Hepatocyte (in vitro differentiated cells): ENCODE results near the gene SLC39A11. TPM values are rescaled to one million over a fixed set of nuclear protein-coding genes. Genes with fewer than 3 reads are reported as not detected.

Source experiments
- DNase-seq: peaks from one replicate; pipeline ENCODE4 v3.0.0-alpha.2; 2016; ENCODE audit warnings: low spot score
- H2AFZ ChIP-seq: fragments of 200-600 bp; sonication (generic); 2 replicates; pipeline ENCODE4 v1.6.0; 2016; ENCODE audit warnings: antibody characterized with exemption, mild to moderate bottlenecking
- H3K27ac ChIP-seq: fragments of 200-600 bp; sonication (generic); 2 replicates; pipeline ENCODE4 v1.5.1; 2016; ENCODE audit warnings: mild to moderate bottlenecking
- H3K27me3 ChIP-seq: fragments of 200-600 bp; sonication (generic); 2 replicates; pipeline ENCODE4 v1.6.1; 2016
- H3K36me3 ChIP-seq: fragments of 200-600 bp; sonication (generic); replicated peaks from 2 replicates; pipeline ENCODE4 v1.5.1; 2016; ENCODE audit warnings: low read depth; ENCODE audit not compliant: insufficient read depth
- H3K4me1 ChIP-seq: fragments of 200-600 bp; sonication (generic); 2 replicates; pipeline ENCODE4 v1.5.1; 2016; ENCODE audit warnings: mild to moderate bottlenecking, moderate library complexity; ENCODE audit not compliant: insufficient read depth
- H3K4me2 ChIP-seq: fragments of 200-600 bp; sonication (generic); 2 replicates; pipeline ENCODE4 v1.6.0; 2016
- H3K4me3 ChIP-seq: fragments of 200-600 bp; sonication (generic); 2 replicates; pipeline ENCODE4 v1.5.1; 2016; ENCODE audit warnings: mild to moderate bottlenecking
- H3K79me2 ChIP-seq: fragments of 200-600 bp; sonication (generic); 2 replicates; pipeline ENCODE4 v1.6.0; 2017; ENCODE audit warnings: mild to moderate bottlenecking
- H3K9me2 ChIP-seq: fragments of 200-600 bp; sonication (generic); replicated peaks from 2 replicates; pipeline ENCODE4 v1.6.0; 2017; ENCODE audit warnings: mild to moderate bottlenecking; ENCODE audit not compliant: insufficient read depth
- H3K9me3 ChIP-seq: fragments of 200-600 bp; sonication (generic); 2 replicates; pipeline ENCODE4 v1.5.1; 2016; ENCODE audit warnings: low read depth, mild to moderate bottlenecking
- H4K20me1 ChIP-seq: fragments of 200-600 bp; sonication (generic); 2 replicates; pipeline ENCODE4 v1.6.0; 2016; ENCODE audit warnings: mild to moderate bottlenecking; ENCODE audit not compliant: insufficient read depth, poor library complexity, severe bottlenecking
- EZH2 ChIP-seq: fragments of 200-600 bp; sonication (generic); IDR thresholded peaks from 2 replicates; pipeline ENCODE4 v1.6.1; 2016; ENCODE audit warnings: antibody characterized with exemption, mild to moderate bottlenecking, borderline replicate concordance
- EZH2phosphoT487 ChIP-seq: fragments of 200-600 bp; sonication (generic); IDR thresholded peaks from one replicate; pipeline ENCODE4 v1.6.1; 2018; ENCODE audit warnings: antibody characterized with exemption, mild to moderate bottlenecking, low read depth, moderate library complexity; ENCODE audit not compliant: unreplicated experiment, severe bottlenecking
- WGBS: methylation state at CpG from one replicate; pipeline ENCODE4 v1.1.6; 2016; ENCODE audit warnings: low lambda C conversion rate; ENCODE audit errors: missing lambda C conversion rate; 5-methylcytosine and 5-hydroxymethylcytosine counted together
- polyA plus RNA-seq: library from polyadenylated mRNA; unstranded; fragments of >200 nt; fragmentation: Nextera tagmentation; extraction: Ambion mirVana; gene quantifications from 2 replicates; pipeline ENCODE4 v1.2.1, GENCODE V29; 2016
- total RNA-seq: library from RNA; depleted of rRNA; stranded (reverse); fragments of >200 nt; gene quantifications from 2 replicates; pipeline ENCODE4 v1.2.3, GENCODE V29; 2014
- TF ChIP-seq, protein P1 (sequence below): fragments of 200-600 bp; sonication (generic); IDR thresholded peaks from 2 replicates; pipeline ENCODE4 v1.5.1; 2016; ENCODE audit warnings: antibody characterized with exemption, mild to moderate bottlenecking; ENCODE audit not compliant: poor library complexity

Gene SLC39A11
- total and polyA plus RNA-seq, 2 experiments from 2014 or later, result 37.7 to 39.1 TPM

- Histone ChIP-seq H3K36me3 (no peaks in the 10 kb centered on the region), H3K4me1 (no peaks in the 10 kb centered on the region), H3K9me2 (no peaks in the 10 kb centered on the region), H3K9me3 (no peaks in the 10 kb centered on the region), H3K4me2 (no peak overlapping the region), H2AFZ (no peak overlapping the region), H3K27me3 (no peaks in the 10 kb centered on the region), H3K4me3 (no peak overlapping the region), H3K79me2 (no peaks in the 10 kb centered on the region), H4K20me1 (no peaks in the 10 kb centered on the region), H3K27ac (no peak overlapping the region)
- 81% methylated on average over 4 of the region's 4 CpGs for WGBS
- DNase-seq, result no peak
- no peak for TF ChIP-seq EZH2phosphoT487
- no peak for TF ChIP-seq EZH2
- TF ChIP-seq, protein P1, sequence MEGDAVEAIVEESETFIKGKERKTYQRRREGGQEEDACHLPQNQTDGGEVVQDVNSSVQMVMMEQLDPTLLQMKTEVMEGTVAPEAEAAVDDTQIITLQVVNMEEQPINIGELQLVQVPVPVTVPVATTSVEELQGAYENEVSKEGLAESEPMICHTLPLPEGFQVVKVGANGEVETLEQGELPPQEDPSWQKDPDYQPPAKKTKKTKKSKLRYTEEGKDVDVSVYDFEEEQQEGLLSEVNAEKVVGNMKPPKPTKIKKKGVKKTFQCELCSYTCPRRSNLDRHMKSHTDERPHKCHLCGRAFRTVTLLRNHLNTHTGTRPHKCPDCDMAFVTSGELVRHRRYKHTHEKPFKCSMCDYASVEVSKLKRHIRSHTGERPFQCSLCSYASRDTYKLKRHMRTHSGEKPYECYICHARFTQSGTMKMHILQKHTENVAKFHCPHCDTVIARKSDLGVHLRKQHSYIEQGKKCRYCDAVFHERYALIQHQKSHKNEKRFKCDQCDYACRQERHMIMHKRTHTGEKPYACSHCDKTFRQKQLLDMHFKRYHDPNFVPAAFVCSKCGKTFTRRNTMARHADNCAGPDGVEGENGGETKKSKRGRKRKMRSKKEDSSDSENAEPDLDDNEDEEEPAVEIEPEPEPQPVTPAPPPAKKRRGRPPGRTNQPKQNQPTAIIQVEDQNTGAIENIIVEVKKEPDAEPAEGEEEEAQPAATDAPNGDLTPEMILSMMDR, result no peak
These were observed 30.6 kb upstream of the SLC39A11 start for GRCh38 chr17:73122953-73123605.

- Histone ChIP-seq H2AFZ (no peak overlapping the region), H3K4me2 (no peak overlapping the region), H3K4me3 (no peak overlapping the region), H3K27ac (no peak overlapping the region), H3K27me3 (no peaks in the 10 kb centered on the region), H3K79me2 (no peaks in the 10 kb centered on the region), H3K36me3 (no peaks in the 10 kb centered on the region), H3K4me1 (no peaks in the 10 kb centered on the region), H4K20me1 (no peaks in the 10 kb centered on the region), H3K9me3 (no peaks in the 10 kb centered on the region), H3K9me2 (no peaks in the 10 kb centered on the region)
- no peak for DNase-seq
- TF ChIP-seq, protein P1, result no peak
- TF ChIP-seq EZH2phosphoT487 (no peak), EZH2 (no peak)
- WGBS, result 88% methylated on average over 5 of the region's 5 CpGs
These were observed 29.0 kb upstream of the SLC39A11 start for GRCh38 chr17:73121506-73121905.

- Histone ChIP-seq H4K20me1 (no peaks in the 10 kb centered on the region), H3K36me3 (no peaks in the 10 kb centered on the region), H3K9me3 (no peaks in the 10 kb centered on the region), H3K79me2 (no peaks in the 10 kb centered on the region), H2AFZ (no peak overlapping the region), H3K9me2 (no peaks in the 10 kb centered on the region), H3K4me2 (no peak overlapping the region), H3K4me1 (no peaks in the 10 kb centered on the region), H3K4me3 (no peak overlapping the region), H3K27ac (no peak overlapping the region), H3K27me3 (no peaks in the 10 kb centered on the region)
- DNase-seq, result no peak
- TF ChIP-seq EZH2 (no peak), EZH2phosphoT487 (no peak)
- TF ChIP-seq, protein P1, result no peak
- 91% methylated on average over 10 of the region's 10 CpGs for WGBS
These were observed 27.1 kb upstream of the SLC39A11 start for GRCh38 chr17:73119631-73120030.
